ENCODE data around the gene FCGR3A. TPM values are rescaled to one million over a fixed set of nuclear protein-coding genes. Genes with fewer than 3 reads are reported as not detected.
"Not testable (repeated sequence)": the region's sequence is repeated elsewhere in the genome, so short reads cannot be mapped to it uniquely, and the experiment has no call there.

Gene FCGR3A
- polyA plus RNA-seq, 2 donors = 0.57 to 1.0 TPM

DNA sequence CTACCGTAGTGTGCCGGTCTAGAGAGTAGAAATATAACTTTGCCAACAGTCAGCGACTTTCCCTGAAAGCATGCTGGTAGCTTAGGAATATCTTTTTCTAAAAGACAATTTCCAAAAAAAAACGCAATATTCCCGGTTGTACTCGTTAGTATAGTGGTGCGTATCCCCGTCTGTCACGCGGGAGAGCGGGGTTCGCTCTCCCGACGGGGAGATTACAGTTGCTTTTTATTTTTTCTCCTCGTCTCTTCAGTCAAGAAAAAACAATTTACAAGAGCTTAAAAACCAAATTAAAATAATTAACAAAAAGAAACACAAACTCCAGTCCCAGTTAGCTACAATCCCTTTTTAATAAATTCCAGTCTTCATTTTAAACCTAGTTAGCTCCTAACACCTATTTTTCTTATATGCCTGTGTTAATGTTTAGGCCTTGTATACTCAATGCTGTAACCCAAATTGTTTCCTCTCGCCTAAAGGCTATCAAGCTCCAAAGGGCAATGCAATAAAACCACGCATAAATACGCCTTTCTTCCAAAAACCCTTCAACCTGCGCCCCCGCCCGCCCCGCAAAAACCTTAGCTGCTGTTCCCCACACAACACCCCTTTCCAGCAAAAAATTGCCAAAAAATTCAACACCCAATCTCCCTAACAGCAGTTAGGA, 17.5 kb downstream of the FCGR3A start:
- H3K27me3 ChIP-seq (ENCODE audit: control insufficient read depth in 1 of 2, insufficient read depth in 2 of 2, low read length in 2 of 2) = no peaks in the 10 kb centered on the region
- no peaks in the 10 kb centered on the region for H3K36me3 ChIP-seq (ENCODE audit: control insufficient read depth in 2 of 2, insufficient read depth in 2 of 2, low read length in 1 of 2)
- no peaks in the 10 kb centered on the region for H3K4me1 ChIP-seq (ENCODE audit: control insufficient read depth in 2 of 2, insufficient read depth in 2 of 2, low read length in 1 of 2)
- H3K9me3 ChIP-seq (ENCODE audit: control insufficient read depth in 2 of 2, insufficient read depth in 1 of 2, low read depth in 1 of 2, low read length in 1 of 2) = no peaks in the 10 kb centered on the region
- H3K4me3 ChIP-seq (ENCODE audit: low read depth in 1 of 2, low read length in 2 of 2) = no peak overlapping the region
- WGBS, 2 donors = 73 to 84% methylated on average over 22 of the region's 22 CpGs
- peak overlapping the region in 1 of 2 donors; percentile 24 for H3K27ac ChIP-seq (ENCODE audit: low read depth in 2 of 2, low read length in 1 of 2)

DNA sequence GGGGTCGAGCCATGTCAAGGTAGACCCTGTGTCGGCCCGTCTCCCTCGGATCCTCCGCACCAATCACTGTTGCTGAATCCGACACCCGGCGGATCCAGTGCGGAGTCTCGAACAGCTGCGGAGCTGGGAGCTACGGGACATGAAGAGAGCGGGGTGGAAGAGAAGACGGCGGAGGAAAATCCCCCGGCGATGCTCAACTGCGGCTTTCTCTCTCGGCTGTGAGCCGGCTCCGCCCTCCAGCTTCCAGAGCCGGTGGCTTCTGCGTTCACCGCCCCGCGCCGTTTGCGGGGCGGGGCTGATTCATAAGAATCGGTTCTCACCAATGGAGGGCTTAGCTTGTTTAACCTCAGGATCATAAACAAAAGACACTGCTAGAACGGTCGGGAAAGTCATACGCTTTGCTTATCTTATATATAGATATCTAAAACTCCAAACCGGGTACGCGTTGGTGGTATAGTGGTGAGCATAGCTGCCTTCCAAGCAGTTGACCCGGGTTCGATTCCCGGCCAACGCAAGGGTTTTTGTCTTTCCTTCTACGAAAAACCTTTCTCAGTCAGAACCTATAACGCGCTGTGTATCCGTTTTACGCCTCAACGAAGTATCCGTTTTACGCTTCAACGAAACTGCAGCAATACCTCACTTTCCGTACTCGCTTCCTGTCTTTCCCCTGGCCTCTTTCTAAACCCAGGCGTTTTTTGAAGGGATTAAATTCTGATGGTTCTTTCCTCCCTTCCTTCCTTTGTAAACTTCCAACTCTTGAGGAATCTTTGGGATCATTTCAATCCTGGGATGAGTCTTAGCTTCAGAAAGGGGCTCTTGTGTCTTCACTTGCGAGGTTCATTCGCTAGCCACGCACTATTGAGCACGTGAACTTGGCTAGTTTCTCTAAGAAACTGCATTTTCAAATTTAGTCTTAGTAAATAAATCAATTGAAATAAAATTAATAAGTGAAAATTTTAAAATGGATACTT, 18.7 kb downstream of the FCGR3A start:
- Histone ChIP-seq H3K4me3 (ENCODE audit: low read depth in 1 of 2, low read length in 2 of 2) (peak overlapping the region; percentile 61 to 70), H3K27ac (ENCODE audit: low read depth in 2 of 2, low read length in 1 of 2) (peak overlapping the region; percentile 76 to 91)
- not testable (repeated sequence) for H3K27me3 ChIP-seq (ENCODE audit: control insufficient read depth in 1 of 2, insufficient read depth in 2 of 2, low read length in 2 of 2); H3K4me1 ChIP-seq (ENCODE audit: control insufficient read depth in 2 of 2, insufficient read depth in 2 of 2, low read length in 1 of 2); H3K36me3 ChIP-seq (ENCODE audit: control insufficient read depth in 2 of 2, insufficient read depth in 2 of 2, low read length in 1 of 2); H3K9me3 ChIP-seq (ENCODE audit: control insufficient read depth in 2 of 2, insufficient read depth in 1 of 2, low read depth in 1 of 2, low read length in 1 of 2)
- 1% methylated on average over 52 to 54 of the region's 56 CpGs for WGBS, 2 donors

DNA sequence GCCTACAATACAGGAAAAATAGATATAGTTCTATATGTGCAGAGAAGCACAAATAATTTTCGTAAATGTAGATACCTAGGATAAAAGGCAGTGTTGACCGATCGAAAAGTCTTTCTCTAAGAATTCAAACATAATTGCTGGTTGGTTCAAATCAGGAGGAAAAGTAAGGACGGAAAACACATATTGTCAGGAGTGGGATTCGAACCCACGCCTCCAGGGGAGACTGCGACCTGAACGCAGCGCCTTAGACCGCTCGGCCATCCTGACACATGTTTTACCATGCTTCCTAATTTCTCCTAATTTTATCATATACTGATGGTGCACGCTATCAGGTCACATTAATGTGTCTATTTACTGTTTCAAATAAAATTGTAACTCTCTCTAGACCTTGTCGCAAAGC, 19.5 kb downstream of the FCGR3A start:
- H3K4me1 ChIP-seq (ENCODE audit: control insufficient read depth in 2 of 2, insufficient read depth in 2 of 2, low read length in 1 of 2); H3K27me3 ChIP-seq (ENCODE audit: control insufficient read depth in 1 of 2, insufficient read depth in 2 of 2, low read length in 2 of 2); H3K9me3 ChIP-seq (ENCODE audit: control insufficient read depth in 2 of 2, insufficient read depth in 1 of 2, low read depth in 1 of 2, low read length in 1 of 2); H3K36me3 ChIP-seq (ENCODE audit: control insufficient read depth in 2 of 2, insufficient read depth in 2 of 2, low read length in 1 of 2): not testable (repeated sequence)
- H3K4me3 ChIP-seq (ENCODE audit: low read depth in 1 of 2, low read length in 2 of 2) = peak overlapping the region in 1 of 2 donors; percentile 70
- 1% methylated on average over 12 to 13 of the region's 13 CpGs for WGBS, 2 donors
- H3K27ac ChIP-seq (ENCODE audit: low read depth in 2 of 2, low read length in 1 of 2) = peak overlapping the region in 1 of 2 donors; percentile 91

DNA sequence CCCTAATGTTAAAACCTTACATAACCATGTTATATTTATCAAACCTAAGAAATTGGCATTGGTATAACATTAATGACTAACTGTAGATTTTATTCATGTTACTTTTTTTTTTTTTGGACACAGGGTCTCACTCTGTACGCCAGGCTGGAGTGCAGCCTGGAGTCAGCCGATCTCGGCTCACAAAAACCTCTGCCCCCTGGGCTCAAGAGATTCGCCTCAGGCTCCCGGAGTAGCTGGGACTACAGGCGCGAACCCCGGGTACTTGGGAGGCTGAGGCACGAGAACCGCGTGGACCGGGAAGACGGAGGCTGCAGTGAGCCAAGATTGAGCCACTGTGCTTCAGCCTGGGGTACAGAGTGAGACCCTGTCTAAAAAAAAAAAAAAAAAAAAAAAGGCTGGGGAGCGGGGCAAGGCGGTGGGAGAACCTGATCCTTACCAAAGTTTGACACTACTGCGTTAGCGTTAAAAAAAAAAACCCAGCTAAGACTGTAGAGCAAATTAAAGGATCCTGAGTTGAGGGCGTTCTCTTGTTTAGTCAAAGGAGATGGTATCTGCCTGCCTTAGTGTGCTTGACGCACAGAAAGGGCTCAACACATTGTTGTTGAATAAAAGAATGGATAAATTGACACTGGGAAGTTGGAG, 20.0 kb downstream of the FCGR3A start:
- H3K36me3 ChIP-seq (ENCODE audit: control insufficient read depth in 2 of 2, insufficient read depth in 2 of 2, low read length in 1 of 2); H3K27me3 ChIP-seq (ENCODE audit: control insufficient read depth in 1 of 2, insufficient read depth in 2 of 2, low read length in 2 of 2); H3K27ac ChIP-seq (ENCODE audit: low read depth in 2 of 2, low read length in 1 of 2); H3K4me1 ChIP-seq (ENCODE audit: control insufficient read depth in 2 of 2, insufficient read depth in 2 of 2, low read length in 1 of 2); H3K9me3 ChIP-seq (ENCODE audit: control insufficient read depth in 2 of 2, insufficient read depth in 1 of 2, low read depth in 1 of 2, low read length in 1 of 2); H3K4me3 ChIP-seq (ENCODE audit: low read depth in 1 of 2, low read length in 2 of 2): not testable (repeated sequence)
- WGBS, 2 donors = 39 to 43% methylated on average over 19 of the region's 19 CpGs

DNA sequence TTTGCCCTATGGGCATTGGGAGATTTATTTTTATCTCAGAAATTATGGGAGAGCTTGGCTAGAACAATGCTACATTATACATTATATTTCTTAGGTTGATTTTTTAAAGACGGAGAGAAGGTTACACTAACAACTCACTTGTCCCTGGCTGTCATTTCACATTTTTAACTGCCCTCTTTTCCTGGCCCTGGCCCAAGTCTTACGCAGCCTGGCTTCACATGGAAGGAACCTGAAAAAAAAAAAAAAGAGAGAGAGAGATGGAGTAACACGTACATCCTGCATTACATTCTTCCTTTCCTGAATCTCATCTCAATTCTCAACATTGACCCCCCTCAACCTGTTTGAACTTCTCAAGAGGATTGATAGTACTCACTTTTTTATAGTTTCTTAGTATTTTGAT, 21.1 kb downstream of the FCGR3A start:
- not testable (repeated sequence) for H3K27me3 ChIP-seq (ENCODE audit: control insufficient read depth in 1 of 2, insufficient read depth in 2 of 2, low read length in 2 of 2); H3K4me3 ChIP-seq (ENCODE audit: low read depth in 1 of 2, low read length in 2 of 2); H3K4me1 ChIP-seq (ENCODE audit: control insufficient read depth in 2 of 2, insufficient read depth in 2 of 2, low read length in 1 of 2); H3K36me3 ChIP-seq (ENCODE audit: control insufficient read depth in 2 of 2, insufficient read depth in 2 of 2, low read length in 1 of 2); H3K9me3 ChIP-seq (ENCODE audit: control insufficient read depth in 2 of 2, insufficient read depth in 1 of 2, low read depth in 1 of 2, low read length in 1 of 2); H3K27ac ChIP-seq (ENCODE audit: low read depth in 2 of 2, low read length in 1 of 2)
- WGBS, 2 donors = 35 to 36% methylated on average over 3 of the region's 3 CpGs

DNA sequence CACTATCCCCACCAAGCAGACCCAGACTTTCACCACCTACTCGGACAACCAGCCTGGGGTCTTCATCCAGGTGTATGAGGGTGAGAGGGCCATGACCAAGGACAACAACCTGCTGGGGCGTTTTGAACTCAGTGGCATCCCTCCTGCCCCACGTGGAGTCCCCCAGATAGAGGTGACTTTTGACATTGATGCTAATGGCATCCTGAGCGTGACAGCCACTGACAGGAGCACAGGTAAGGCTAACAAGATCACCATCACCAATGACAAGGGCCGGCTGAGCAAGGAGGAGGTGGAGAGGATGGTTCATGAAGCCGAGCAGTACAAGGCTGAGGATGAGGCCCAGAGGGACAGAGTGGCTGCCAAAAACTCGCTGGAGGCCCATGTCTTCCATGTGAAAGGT, 23.7 kb downstream of the FCGR3A start:
- not testable (repeated sequence) for H3K9me3 ChIP-seq (ENCODE audit: control insufficient read depth in 2 of 2, insufficient read depth in 1 of 2, low read depth in 1 of 2, low read length in 1 of 2); H3K4me3 ChIP-seq (ENCODE audit: low read depth in 1 of 2, low read length in 2 of 2); H3K4me1 ChIP-seq (ENCODE audit: control insufficient read depth in 2 of 2, insufficient read depth in 2 of 2, low read length in 1 of 2); H3K27me3 ChIP-seq (ENCODE audit: control insufficient read depth in 1 of 2, insufficient read depth in 2 of 2, low read length in 2 of 2); H3K27ac ChIP-seq (ENCODE audit: low read depth in 2 of 2, low read length in 1 of 2); H3K36me3 ChIP-seq (ENCODE audit: control insufficient read depth in 2 of 2, insufficient read depth in 2 of 2, low read length in 1 of 2)
- 84 to 86% methylated on average over 7 of the region's 7 CpGs for WGBS, 2 donors

DNA sequence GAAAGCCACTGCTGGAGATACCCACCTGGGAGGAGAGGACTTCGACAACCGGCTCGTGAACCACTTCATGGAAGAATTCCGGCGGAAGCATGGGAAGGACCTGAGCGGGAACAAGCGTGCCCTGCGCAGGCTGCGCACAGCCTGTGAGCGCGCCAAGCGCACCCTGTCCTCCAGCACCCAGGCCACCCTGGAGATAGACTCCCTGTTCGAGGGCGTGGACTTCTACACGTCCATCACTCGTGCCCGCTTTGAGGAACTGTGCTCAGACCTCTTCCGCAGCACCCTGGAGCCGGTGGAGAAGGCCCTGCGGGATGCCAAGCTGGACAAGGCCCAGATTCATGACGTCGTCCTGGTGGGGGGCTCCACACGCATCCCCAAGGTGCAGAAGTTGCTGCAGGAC, 24.3 kb downstream of the FCGR3A start:
- H3K9me3 ChIP-seq (ENCODE audit: control insufficient read depth in 2 of 2, insufficient read depth in 1 of 2, low read depth in 1 of 2, low read length in 1 of 2); H3K36me3 ChIP-seq (ENCODE audit: control insufficient read depth in 2 of 2, insufficient read depth in 2 of 2, low read length in 1 of 2); H3K27ac ChIP-seq (ENCODE audit: low read depth in 2 of 2, low read length in 1 of 2); H3K27me3 ChIP-seq (ENCODE audit: control insufficient read depth in 1 of 2, insufficient read depth in 2 of 2, low read length in 2 of 2); H3K4me1 ChIP-seq (ENCODE audit: control insufficient read depth in 2 of 2, insufficient read depth in 2 of 2, low read length in 1 of 2): not testable (repeated sequence)
- peak overlapping the region in 1 of 2 donors; percentile 41 for H3K4me3 ChIP-seq (ENCODE audit: low read depth in 1 of 2, low read length in 2 of 2)
- WGBS, 2 donors = 29 to 45% methylated on average over 15 to 23 of the region's 23 CpGs

DNA sequence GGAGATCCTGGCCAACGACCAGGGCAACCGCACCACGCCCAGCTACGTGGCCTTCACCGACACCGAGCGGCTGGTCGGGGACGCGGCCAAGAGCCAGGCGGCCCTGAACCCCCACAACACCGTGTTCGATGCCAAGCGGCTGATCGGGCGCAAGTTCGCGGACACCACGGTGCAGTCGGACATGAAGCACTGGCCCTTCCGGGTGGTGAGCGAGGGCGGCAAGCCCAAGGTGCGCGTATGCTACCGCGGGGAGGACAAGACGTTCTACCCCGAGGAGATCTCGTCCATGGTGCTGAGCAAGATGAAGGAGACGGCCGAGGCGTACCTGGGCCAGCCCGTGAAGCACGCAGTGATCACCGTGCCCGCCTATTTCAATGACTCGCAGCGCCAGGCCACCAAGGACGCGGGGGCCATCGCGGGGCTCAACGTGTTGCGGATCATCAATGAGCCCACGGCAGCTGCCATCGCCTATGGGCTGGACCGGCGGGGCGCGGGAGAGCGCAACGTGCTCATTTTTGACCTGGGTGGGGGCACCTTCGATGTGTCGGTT, 24.8 kb downstream of the FCGR3A start:
- not testable (repeated sequence) for H3K27ac ChIP-seq (ENCODE audit: low read depth in 2 of 2, low read length in 1 of 2); H3K9me3 ChIP-seq (ENCODE audit: control insufficient read depth in 2 of 2, insufficient read depth in 1 of 2, low read depth in 1 of 2, low read length in 1 of 2); H3K36me3 ChIP-seq (ENCODE audit: control insufficient read depth in 2 of 2, insufficient read depth in 2 of 2, low read length in 1 of 2); H3K4me1 ChIP-seq (ENCODE audit: control insufficient read depth in 2 of 2, insufficient read depth in 2 of 2, low read length in 1 of 2); H3K27me3 ChIP-seq (ENCODE audit: control insufficient read depth in 1 of 2, insufficient read depth in 2 of 2, low read length in 2 of 2)
- 6% methylated on average over 32 to 44 of the region's 55 CpGs for WGBS, 2 donors
- peak overlapping the region in 1 of 2 donors; percentile 41 for H3K4me3 ChIP-seq (ENCODE audit: low read depth in 1 of 2, low read length in 2 of 2)

DNA sequence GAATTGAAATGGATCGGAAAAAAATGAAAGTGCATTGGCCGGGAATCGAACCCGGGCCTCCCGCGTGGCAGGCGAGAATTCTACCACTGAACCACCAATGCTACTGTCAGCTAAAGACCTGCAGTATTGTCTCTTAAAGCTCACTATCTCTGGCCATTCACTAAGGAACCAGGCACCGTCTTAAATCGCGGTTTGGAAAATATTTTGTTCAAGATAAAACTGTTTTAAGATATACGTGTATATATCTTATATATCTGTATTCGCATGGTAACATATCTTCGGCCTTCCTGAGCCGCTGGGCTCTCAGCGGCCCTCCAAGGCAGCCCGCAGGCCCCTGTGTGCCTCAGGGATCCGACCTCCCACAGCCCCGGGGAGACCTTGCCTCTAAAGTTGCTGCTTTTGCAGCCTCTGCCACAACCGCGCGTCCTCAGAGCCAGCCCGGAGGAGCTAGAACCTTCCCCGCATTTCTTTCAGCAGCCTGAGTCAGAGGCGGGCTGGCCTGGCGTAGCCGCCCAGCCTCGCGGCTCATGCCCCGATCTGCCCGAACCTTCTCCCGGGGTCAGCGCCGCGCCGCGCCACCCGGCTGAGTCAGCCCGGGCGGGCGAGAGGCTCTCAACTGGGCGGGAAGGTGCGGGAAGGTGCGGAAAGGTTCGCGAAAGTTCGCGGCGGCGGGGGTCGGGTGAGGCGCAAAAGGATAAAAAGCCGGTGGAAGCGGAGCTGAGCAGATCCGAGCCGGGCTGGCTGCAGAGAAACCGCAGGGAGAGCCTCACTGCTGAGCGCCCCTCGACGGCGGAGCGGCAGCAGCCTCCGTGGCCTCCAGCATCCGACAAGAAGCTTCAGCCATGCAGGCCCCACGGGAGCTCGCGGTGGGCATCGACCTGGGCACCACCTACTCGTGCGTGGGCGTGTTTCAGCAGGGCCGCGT, 25.5 kb downstream of the FCGR3A start, which contains the start of gene HSPA6:
HSPA6 (plus strand) TSS at position 724 of the 925 bp plus-strand sequence; CDS start at position 843, 119 bp downstream.
- H3K27ac ChIP-seq (ENCODE audit: low read depth in 2 of 2, low read length in 1 of 2) = peak within 1 kb of the TSS; percentile 87 to 89
- not testable (repeated sequence) for H3K36me3 ChIP-seq (ENCODE audit: control insufficient read depth in 2 of 2, insufficient read depth in 2 of 2, low read length in 1 of 2); H3K9me3 ChIP-seq (ENCODE audit: control insufficient read depth in 2 of 2, insufficient read depth in 1 of 2, low read depth in 1 of 2, low read length in 1 of 2); H3K4me1 ChIP-seq (ENCODE audit: control insufficient read depth in 2 of 2, insufficient read depth in 2 of 2, low read length in 1 of 2); H3K27me3 ChIP-seq (ENCODE audit: control insufficient read depth in 1 of 2, insufficient read depth in 2 of 2, low read length in 2 of 2)
- 0 to 1% methylated on average over 59 to 63 of the region's 72 CpGs for WGBS, 2 donors
- peak within 1 kb of the TSS; percentile 59 to 79 for H3K4me3 ChIP-seq (ENCODE audit: low read depth in 1 of 2, low read length in 2 of 2)
